SH-SY5Y (cell line): ENCODE results near the gene GP9.

Experiments
- GATA2 ChIP-seq: IDR thresholded peaks from 2 replicates; pipeline ENCODE4 v1.6.1; 2011; ENCODE audit warnings: mild to moderate bottlenecking, low read depth, low read length
- GATA3 ChIP-seq: IDR thresholded peaks from 2 replicates; pipeline ENCODE4 v1.6.1; 2011; ENCODE audit warnings: low read depth, mild to moderate bottlenecking, low read length, moderate library complexity

- no peak for TF ChIP-seq GATA2
- TF ChIP-seq GATA3: no peak
Observed at GRCh38 chr3:129104498-129105079, 44.0 kb downstream of the GP9 start.
